ENCODE measurements around the gene AP1G1. TPM values are rescaled to one million over a fixed set of nuclear protein-coding genes. Genes with fewer than 3 reads are reported as not detected.
"Not testable (repeated sequence)": the region's sequence is repeated elsewhere in the genome, so short reads cannot be mapped to it uniquely, and the experiment has no call there.

Gene AP1G1
- total and polyA plus RNA-seq, 2 donors: 24.1 to 26.7 TPM

DNA sequence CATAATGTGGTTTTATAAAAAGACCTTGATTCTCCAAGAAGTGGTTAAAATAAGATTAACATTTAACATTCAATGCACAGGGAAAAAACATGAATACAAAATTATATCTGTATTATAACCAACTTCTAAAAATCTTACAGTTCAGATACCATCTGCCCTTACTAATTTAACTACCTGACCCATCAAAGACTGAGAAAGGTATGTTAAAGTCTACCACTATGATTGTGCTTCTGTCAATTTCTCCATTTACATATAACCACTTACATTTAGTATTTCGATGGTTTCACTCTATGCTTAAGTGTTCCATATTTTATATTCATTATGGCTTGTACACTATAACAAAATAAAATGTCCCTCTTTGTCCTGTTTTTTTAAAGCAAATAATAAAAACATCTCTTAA is 14.6 kb downstream of the AP1G1 start:
- WGBS: 94% methylated on average over 1 of the region's 1 CpG
- no peaks in the 10 kb centered on the region for H3K9me3 ChIP-seq (ENCODE audit: control insufficient read depth in 2 of 2, insufficient read depth in 1 of 2, low read length in 1 of 2)
- no peak overlapping the region for H3K27ac ChIP-seq (ENCODE audit: low read depth in 1 of 2, low read length in 1 of 2)
- H3K36me3 ChIP-seq (ENCODE audit: control insufficient read depth in 2 of 2, insufficient read depth in 2 of 2, low read length in 1 of 2): peaks cover 6 to 15% of the 10 kb centered on the region in 2 donors
- peaks cover 5 to 6% of the 10 kb centered on the region in 2 donors for H3K4me1 ChIP-seq (ENCODE audit: control insufficient read depth in 2 of 2, insufficient read depth in 2 of 2, low read length in 2 of 2)
- H3K4me3 ChIP-seq (ENCODE audit: low read length in 2 of 2): no peak overlapping the region
- DNase-seq (ENCODE audit: low read depth in 6 of 9, low spot score in 9 of 9): no peak
- H3K27me3 ChIP-seq (ENCODE audit: control insufficient read depth in 2 of 2, insufficient read depth in 1 of 2, low read length in 1 of 2): no peaks in the 10 kb centered on the region

DNA sequence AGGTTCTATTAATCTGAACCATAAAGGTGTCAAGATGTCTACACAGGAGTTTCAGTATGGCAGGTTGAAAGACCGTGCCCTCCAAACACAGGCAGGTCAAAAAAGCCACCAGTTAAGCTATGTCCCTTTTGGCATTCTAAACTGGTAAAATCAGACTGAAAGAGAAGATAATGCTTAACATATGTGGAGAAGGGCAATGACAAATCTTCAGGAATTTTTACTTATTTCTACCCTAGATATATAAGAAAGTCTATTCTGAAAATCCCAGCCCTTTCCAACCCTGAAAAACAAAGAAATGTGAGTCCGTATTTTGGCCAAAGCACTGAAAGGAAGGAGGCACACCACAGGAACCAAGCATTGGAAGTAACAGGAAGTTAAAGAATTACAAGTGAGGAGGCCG is 16.5 kb downstream of the AP1G1 start:
- no peak overlapping the region for H3K27ac ChIP-seq (ENCODE audit: low read depth in 1 of 2, low read length in 1 of 2)
- H3K9me3 ChIP-seq (ENCODE audit: control insufficient read depth in 2 of 2, insufficient read depth in 1 of 2, low read length in 1 of 2): no peaks in the 10 kb centered on the region
- DNase-seq (ENCODE audit: low read depth in 6 of 9, low spot score in 9 of 9): no peak
- no peak overlapping the region for H3K4me3 ChIP-seq (ENCODE audit: low read length in 2 of 2)
- 75% methylated on average over 3 of the region's 3 CpGs for WGBS
- H3K36me3 ChIP-seq (ENCODE audit: control insufficient read depth in 2 of 2, insufficient read depth in 2 of 2, low read length in 1 of 2): peaks cover 24 to 25% of the 10 kb centered on the region in 2 donors
- no peaks in the 10 kb centered on the region for H3K27me3 ChIP-seq (ENCODE audit: control insufficient read depth in 2 of 2, insufficient read depth in 1 of 2, low read length in 1 of 2)
- peaks cover 5 to 6% of the 10 kb centered on the region in 2 donors for H3K4me1 ChIP-seq (ENCODE audit: control insufficient read depth in 2 of 2, insufficient read depth in 2 of 2, low read length in 2 of 2)

DNA sequence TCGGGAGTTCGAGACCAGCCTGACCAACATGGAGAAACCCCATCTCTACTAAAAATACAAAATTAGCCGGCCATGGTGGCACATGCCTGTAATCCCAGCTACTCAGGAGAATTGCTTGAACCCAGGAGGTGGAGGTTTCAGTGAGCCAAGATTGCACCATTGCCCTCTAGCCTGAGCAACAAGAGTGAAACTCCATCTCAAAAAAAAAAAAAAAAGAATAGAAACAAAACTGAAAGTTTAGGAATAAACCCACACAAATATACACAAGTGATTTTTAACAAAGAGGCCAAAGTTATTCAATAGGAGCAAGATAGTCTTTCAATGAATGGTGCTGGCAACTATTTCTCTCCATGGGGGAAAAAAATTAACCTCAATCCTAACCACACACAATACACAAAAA is 18.3 kb downstream of the AP1G1 start:
- over 99% methylated on average over 3 of the region's 3 CpGs for WGBS
- not testable (repeated sequence) for H3K4me3 ChIP-seq (ENCODE audit: low read length in 2 of 2); H3K27me3 ChIP-seq (ENCODE audit: control insufficient read depth in 2 of 2, insufficient read depth in 1 of 2, low read length in 1 of 2); H3K27ac ChIP-seq (ENCODE audit: low read depth in 1 of 2, low read length in 1 of 2); H3K4me1 ChIP-seq (ENCODE audit: control insufficient read depth in 2 of 2, insufficient read depth in 2 of 2, low read length in 2 of 2); H3K9me3 ChIP-seq (ENCODE audit: control insufficient read depth in 2 of 2, insufficient read depth in 1 of 2, low read length in 1 of 2); DNase-seq (ENCODE audit: low read depth in 6 of 9, low spot score in 9 of 9)
- peaks cover 28 to 34% of the 10 kb centered on the region in 2 donors for H3K36me3 ChIP-seq (ENCODE audit: control insufficient read depth in 2 of 2, insufficient read depth in 2 of 2, low read length in 1 of 2)

DNA sequence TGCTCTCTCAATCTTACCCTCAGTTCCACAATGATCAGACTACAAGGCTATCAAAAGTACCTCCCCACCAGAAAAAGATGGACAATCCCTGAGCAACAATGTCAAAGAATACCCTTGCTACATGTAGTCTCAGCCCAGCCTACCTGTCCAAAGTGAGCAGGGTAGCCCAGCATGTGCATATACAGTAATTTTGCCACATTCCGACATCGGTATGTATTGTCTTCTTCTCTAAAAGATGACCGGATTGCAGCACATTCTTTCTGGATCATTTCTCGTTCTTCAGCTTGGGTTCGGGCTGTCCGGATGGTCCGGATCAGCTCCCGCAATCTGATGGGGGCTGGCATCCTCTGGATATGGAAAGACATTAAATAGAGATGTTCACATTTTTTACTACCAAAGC is 19.5 kb downstream of the AP1G1 start:
- no peaks in the 10 kb centered on the region for H3K27me3 ChIP-seq (ENCODE audit: control insufficient read depth in 2 of 2, insufficient read depth in 1 of 2, low read length in 1 of 2)
- 99% methylated on average over 8 of the region's 8 CpGs for WGBS
- H3K27ac ChIP-seq (ENCODE audit: low read depth in 1 of 2, low read length in 1 of 2): no peak overlapping the region
- peaks cover 28 to 36% of the 10 kb centered on the region in 2 donors for H3K36me3 ChIP-seq (ENCODE audit: control insufficient read depth in 2 of 2, insufficient read depth in 2 of 2, low read length in 1 of 2)
- no peaks in the 10 kb centered on the region for H3K4me1 ChIP-seq (ENCODE audit: control insufficient read depth in 2 of 2, insufficient read depth in 2 of 2, low read length in 2 of 2)
- no peak overlapping the region for H3K4me3 ChIP-seq (ENCODE audit: low read length in 2 of 2)
- no peak for DNase-seq (ENCODE audit: low read depth in 6 of 9, low spot score in 9 of 9)
- H3K9me3 ChIP-seq (ENCODE audit: control insufficient read depth in 2 of 2, insufficient read depth in 1 of 2, low read length in 1 of 2): no peaks in the 10 kb centered on the region

DNA sequence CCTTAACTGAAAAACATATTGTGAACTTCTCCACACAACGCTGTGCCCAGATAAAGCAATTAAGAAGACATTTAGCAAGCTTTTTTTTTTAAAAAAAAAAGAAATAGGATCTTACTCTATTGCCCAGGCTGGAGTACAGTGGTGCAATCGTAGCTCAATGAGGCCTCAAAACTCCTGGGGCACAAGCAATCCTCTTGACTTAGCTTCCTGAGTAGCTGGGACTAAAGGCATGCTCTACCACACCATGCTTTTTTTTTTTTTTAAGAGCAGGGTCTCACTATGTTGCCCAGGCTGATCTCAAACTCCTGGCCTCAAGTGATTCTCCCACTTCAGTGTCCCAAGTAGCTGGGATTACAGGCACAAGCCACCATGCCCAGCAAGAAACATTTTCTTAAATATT is 20.1 kb downstream of the AP1G1 start:
- peaks cover 28 to 39% of the 10 kb centered on the region in 2 donors for H3K36me3 ChIP-seq (ENCODE audit: control insufficient read depth in 2 of 2, insufficient read depth in 2 of 2, low read length in 1 of 2)
- 97% methylated on average over 2 of the region's 2 CpGs for WGBS

DNA sequence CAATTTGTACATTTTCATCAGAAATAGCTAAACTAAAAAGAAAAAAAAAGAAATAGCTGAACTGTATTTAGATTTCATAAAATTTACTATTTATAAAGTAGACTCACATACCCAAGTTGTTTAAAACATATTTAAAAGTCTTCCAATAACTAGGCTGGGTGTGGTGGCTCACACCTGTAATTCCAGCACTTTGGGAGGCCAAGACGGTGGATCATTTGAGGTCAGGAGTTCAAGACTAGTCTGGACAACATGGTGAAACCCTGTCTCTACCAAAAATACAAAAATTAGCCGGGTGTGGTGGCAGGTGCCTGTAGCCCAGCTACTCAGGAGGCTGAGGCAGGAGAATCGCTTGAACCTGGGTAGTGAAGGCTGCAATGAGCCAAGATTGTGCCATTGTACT is 23.5 kb downstream of the AP1G1 start:
- peaks cover 21 to 46% of the 10 kb centered on the region in 2 donors for H3K36me3 ChIP-seq (ENCODE audit: control insufficient read depth in 2 of 2, insufficient read depth in 2 of 2, low read length in 1 of 2)

More for the DNA sequence above, 20.1 kb downstream of the AP1G1 start:
- H3K27me3 ChIP-seq (ENCODE audit: control insufficient read depth in 2 of 2, insufficient read depth in 1 of 2, low read length in 1 of 2): no peaks in the 10 kb centered on the region
- no peak overlapping the region for H3K27ac ChIP-seq (ENCODE audit: low read depth in 1 of 2, low read length in 1 of 2)
- H3K9me3 ChIP-seq (ENCODE audit: control insufficient read depth in 2 of 2, insufficient read depth in 1 of 2, low read length in 1 of 2): no peaks in the 10 kb centered on the region
- no peak overlapping the region for H3K4me3 ChIP-seq (ENCODE audit: low read length in 2 of 2)
- no peak for DNase-seq (ENCODE audit: low read depth in 6 of 9, low spot score in 9 of 9)
- no peaks in the 10 kb centered on the region for H3K4me1 ChIP-seq (ENCODE audit: control insufficient read depth in 2 of 2, insufficient read depth in 2 of 2, low read length in 2 of 2)

DNA sequence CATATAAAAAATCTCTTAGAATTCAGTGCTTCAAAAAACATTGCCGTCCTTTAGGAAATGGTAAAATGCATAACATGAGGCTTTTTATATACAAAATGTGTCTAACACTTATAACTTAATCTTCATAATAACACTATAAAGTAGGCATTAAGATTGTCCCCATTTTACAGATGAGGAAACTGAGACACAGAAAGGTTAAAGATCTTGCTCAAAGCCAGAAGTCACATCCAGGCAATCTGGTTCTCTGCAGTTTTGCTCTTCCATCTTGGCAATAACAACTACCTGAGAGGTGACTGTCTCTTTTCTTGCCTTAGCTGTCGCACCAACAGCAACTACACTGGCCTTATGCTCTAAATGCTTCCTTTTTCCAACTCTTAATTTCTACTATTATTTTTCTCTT is 24.5 kb downstream of the AP1G1 start:
- Histone ChIP-seq H3K27ac (ENCODE audit: low read depth in 1 of 2, low read length in 1 of 2) (no peak overlapping the region), H3K4me3 (ENCODE audit: low read length in 2 of 2) (no peak overlapping the region), H3K4me1 (ENCODE audit: control insufficient read depth in 2 of 2, insufficient read depth in 2 of 2, low read length in 2 of 2) (no peaks in the 10 kb centered on the region), H3K36me3 (ENCODE audit: control insufficient read depth in 2 of 2, insufficient read depth in 2 of 2, low read length in 1 of 2) (peaks cover 24 to 44% of the 10 kb centered on the region in 2 donors), H3K9me3 (ENCODE audit: control insufficient read depth in 2 of 2, insufficient read depth in 1 of 2, low read length in 1 of 2) (no peaks in the 10 kb centered on the region), H3K27me3 (ENCODE audit: control insufficient read depth in 2 of 2, insufficient read depth in 1 of 2, low read length in 1 of 2) (no peaks in the 10 kb centered on the region)
- DNase-seq (ENCODE audit: low read depth in 6 of 9, low spot score in 9 of 9): no peak
- 97% methylated on average over 2 of the region's 2 CpGs for WGBS

More for the DNA sequence above, 23.5 kb downstream of the AP1G1 start:
- not testable (repeated sequence) for H3K4me3 ChIP-seq (ENCODE audit: low read length in 2 of 2); H3K27me3 ChIP-seq (ENCODE audit: control insufficient read depth in 2 of 2, insufficient read depth in 1 of 2, low read length in 1 of 2); H3K27ac ChIP-seq (ENCODE audit: low read depth in 1 of 2, low read length in 1 of 2); H3K9me3 ChIP-seq (ENCODE audit: control insufficient read depth in 2 of 2, insufficient read depth in 1 of 2, low read length in 1 of 2); H3K4me1 ChIP-seq (ENCODE audit: control insufficient read depth in 2 of 2, insufficient read depth in 2 of 2, low read length in 2 of 2); DNase-seq (ENCODE audit: low read depth in 6 of 9, low spot score in 9 of 9)
- 97% methylated on average over 3 of the region's 3 CpGs for WGBS

DNA sequence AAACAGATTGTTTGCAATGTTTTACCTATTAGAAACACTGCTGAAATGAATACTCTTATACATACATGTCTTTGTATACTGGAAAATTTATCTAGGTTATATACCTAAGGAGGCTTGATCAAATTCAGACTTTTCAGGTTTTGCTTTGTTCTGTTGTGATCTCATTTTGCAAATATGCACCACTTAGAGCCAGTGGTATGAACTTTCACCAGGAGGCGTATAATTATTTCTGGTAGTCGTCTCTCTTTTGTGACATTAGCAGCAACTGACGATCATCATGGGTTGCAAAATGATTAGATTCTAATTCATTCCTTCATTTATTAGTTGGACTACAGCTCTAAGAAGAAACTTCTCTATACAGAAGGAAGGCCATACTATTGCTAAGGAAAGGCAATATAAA is 26.9 kb downstream of the AP1G1 start:
- Histone ChIP-seq H3K36me3 (ENCODE audit: control insufficient read depth in 2 of 2, insufficient read depth in 2 of 2, low read length in 1 of 2) (peaks cover 22 to 36% of the 10 kb centered on the region in 2 donors), H3K9me3 (ENCODE audit: control insufficient read depth in 2 of 2, insufficient read depth in 1 of 2, low read length in 1 of 2) (no peaks in the 10 kb centered on the region), H3K27me3 (ENCODE audit: control insufficient read depth in 2 of 2, insufficient read depth in 1 of 2, low read length in 1 of 2) (no peaks in the 10 kb centered on the region), H3K4me1 (ENCODE audit: control insufficient read depth in 2 of 2, insufficient read depth in 2 of 2, low read length in 2 of 2) (no peaks in the 10 kb centered on the region), H3K4me3 (ENCODE audit: low read length in 2 of 2) (no peak overlapping the region), H3K27ac (ENCODE audit: low read depth in 1 of 2, low read length in 1 of 2) (no peak overlapping the region)
- no peak for DNase-seq (ENCODE audit: low read depth in 6 of 9, low spot score in 9 of 9)
- 63% methylated on average over 3 of the region's 3 CpGs for WGBS

DNA sequence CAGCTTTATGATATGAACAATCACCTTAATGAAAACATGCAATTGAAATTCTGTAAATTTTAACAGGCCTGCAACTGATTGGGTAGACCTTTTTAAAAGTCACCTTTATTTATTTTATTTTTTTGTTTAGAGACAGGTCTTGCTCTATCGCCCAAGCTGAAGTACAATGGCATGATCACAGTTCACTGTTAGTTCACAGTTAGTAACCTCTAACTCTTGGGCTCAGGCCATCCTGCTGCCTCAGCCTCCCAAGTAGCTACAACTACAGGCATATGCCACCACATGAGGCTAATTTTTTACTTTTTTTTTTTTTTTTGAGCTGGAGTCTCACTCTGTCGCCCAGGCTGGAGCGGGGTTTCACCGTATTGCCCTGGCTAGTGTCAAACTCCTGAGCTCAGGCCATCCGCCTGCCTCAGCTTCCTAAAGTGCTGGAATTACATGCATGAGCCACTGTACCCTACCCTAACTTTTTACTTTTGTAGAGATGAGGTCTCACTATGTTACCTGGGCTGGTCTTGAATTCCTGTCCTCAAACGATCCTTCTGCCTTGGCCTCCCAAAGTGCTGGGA is 28.0 kb downstream of the AP1G1 start:
- no peak for DNase-seq (ENCODE audit: low read depth in 6 of 9, low spot score in 9 of 9)
- Histone ChIP-seq H3K9me3 (ENCODE audit: control insufficient read depth in 2 of 2, insufficient read depth in 1 of 2, low read length in 1 of 2) (no peaks in the 10 kb centered on the region), H3K4me1 (ENCODE audit: control insufficient read depth in 2 of 2, insufficient read depth in 2 of 2, low read length in 2 of 2) (no peaks in the 10 kb centered on the region), H3K36me3 (ENCODE audit: control insufficient read depth in 2 of 2, insufficient read depth in 2 of 2, low read length in 1 of 2) (peaks cover 16 to 27% of the 10 kb centered on the region in 2 donors), H3K27me3 (ENCODE audit: control insufficient read depth in 2 of 2, insufficient read depth in 1 of 2, low read length in 1 of 2) (no peaks in the 10 kb centered on the region), H3K27ac (ENCODE audit: low read depth in 1 of 2, low read length in 1 of 2) (no peak overlapping the region), H3K4me3 (ENCODE audit: low read length in 2 of 2) (no peak overlapping the region)
- WGBS: 97% methylated on average over 6 of the region's 6 CpGs

All from thymus (tissue), 11 donors.